Measurements from ENCODE around the gene OCA2. TPM values are rescaled to one million over a fixed set of nuclear protein-coding genes. Genes with fewer than 3 reads are reported as not detected.

The OCA2 gene
- total RNA-seq, 1 donor from 2014 or later, result 1.0 TPM

DNA sequence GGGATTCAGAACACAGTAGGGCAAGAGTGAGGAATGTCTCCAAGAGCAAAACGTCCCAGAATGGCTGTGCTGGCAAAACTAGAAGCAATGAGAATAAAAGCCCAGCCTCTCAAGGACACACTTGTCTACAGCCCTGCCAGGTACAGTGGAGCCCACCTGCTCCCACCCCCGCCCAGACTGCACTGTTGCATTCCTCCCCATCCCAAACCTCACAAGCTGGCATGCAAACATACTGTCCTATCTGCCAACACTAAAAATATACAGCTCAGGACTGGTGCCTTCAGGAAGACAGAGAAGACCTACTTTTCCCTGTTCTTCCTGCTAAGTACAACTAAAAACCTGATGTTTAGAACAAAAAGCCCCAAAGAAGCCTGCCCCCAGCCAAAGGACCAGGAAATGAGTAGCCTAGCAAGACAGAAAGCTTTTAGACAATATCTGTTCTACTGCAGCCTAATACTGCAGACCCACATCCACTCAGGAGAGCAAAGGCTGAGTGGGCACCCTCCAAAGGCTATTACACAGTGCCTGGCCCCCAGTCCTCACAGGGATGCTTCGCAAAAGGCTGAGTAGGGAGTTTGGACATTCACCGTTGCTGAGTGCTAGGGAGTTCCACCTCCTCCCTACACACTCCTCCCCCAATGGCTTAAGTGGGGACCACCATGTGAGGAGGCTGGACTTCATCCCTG lies 13.5 kb downstream of the OCA2 start:
- no peaks in the 10 kb centered on the region for H3K36me3 Mint-ChIP-seq
- TF ChIP-seq, protein P1, sequence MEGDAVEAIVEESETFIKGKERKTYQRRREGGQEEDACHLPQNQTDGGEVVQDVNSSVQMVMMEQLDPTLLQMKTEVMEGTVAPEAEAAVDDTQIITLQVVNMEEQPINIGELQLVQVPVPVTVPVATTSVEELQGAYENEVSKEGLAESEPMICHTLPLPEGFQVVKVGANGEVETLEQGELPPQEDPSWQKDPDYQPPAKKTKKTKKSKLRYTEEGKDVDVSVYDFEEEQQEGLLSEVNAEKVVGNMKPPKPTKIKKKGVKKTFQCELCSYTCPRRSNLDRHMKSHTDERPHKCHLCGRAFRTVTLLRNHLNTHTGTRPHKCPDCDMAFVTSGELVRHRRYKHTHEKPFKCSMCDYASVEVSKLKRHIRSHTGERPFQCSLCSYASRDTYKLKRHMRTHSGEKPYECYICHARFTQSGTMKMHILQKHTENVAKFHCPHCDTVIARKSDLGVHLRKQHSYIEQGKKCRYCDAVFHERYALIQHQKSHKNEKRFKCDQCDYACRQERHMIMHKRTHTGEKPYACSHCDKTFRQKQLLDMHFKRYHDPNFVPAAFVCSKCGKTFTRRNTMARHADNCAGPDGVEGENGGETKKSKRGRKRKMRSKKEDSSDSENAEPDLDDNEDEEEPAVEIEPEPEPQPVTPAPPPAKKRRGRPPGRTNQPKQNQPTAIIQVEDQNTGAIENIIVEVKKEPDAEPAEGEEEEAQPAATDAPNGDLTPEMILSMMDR (IDR thresholded peaks at IDR 0.05; ENCODE audit: unreplicated experiment), result no peak
- no peak overlapping the region for H3K4me3 Mint-ChIP-seq
- H3K4me1 Mint-ChIP-seq, result no peaks in the 10 kb centered on the region
- H3K9me3 Mint-ChIP-seq, result peaks cover 28% of the 10 kb centered on the region
- H3K27ac Mint-ChIP-seq, result no peak overlapping the region
- peaks cover 33% of the 10 kb centered on the region for H3K27me3 Mint-ChIP-seq (ENCODE audit: low read depth)
- no peak for DNase-seq (ENCODE audit: low spot score in 2 of 2, unreplicated experiment in 2 of 2)

DNA sequence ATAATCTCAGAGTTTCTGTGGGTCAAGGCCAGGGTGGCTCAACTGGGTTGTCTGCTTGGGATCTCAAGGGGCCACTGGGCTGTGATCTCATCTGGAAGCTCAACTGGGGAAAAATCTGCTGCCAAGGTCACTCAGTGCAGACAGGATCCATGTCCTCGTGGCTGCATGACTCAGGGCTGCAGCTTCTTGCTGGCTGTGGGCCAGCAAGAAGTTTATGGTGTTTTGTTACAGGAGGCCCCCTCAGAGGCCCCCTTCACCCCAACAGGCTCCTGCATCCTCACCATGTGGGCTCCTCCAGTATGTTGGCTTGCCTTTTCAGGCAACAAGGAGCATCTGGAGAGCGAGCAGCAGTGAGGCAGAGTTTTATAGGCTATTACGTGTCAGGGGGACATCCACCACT lies 14.6 kb downstream of the OCA2 start:
- TF ChIP-seq, protein P1 (IDR thresholded peaks at IDR 0.05; ENCODE audit: unreplicated experiment), result no peak
- H3K27ac Mint-ChIP-seq, result no peak overlapping the region
- H3K36me3 Mint-ChIP-seq, result no peaks in the 10 kb centered on the region
- peaks cover 36% of the 10 kb centered on the region for H3K27me3 Mint-ChIP-seq (ENCODE audit: low read depth)
- H3K9me3 Mint-ChIP-seq, result peaks cover 19% of the 10 kb centered on the region
- no peak for DNase-seq (ENCODE audit: low spot score in 2 of 2, unreplicated experiment in 2 of 2)
- H3K4me1 Mint-ChIP-seq, result no peaks in the 10 kb centered on the region
- no peak overlapping the region for H3K4me3 Mint-ChIP-seq

DNA sequence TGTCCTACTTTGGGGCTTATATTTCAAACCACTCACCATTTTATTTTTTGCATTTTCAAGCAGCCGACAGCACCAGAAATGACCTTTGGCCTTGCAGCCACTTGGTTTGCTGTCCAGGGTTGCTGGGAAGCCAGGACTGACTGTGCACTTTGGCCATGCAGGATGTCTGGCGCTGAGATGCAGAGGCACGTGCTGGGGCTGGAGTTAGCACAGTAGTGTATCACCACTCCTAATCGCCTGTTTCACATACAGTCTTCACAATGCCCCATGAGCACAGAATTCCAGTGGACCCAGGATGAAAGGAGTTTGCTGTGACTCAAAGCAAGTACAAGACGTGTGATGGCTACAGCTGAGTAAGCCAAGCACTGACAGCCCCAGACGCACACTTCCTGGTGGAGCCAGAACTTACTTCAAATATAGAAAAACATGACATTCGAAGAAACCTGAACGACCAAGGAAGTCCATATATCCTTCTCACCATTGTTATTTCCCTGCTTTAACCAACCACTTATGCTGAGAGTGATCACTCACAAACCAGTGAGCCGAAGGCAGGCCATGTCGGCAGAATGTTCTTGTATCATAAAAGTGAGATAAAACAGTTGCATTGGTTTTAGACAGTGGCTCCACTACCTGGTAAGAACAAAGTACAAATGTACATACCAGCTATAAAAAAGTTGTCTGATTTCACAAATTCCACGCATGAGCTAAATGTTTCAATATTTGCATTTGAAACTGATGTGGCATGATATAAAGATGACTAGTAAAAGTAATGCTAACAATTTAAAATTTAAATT lies 16.0 kb downstream of the OCA2 start:
- Mint-ChIP-seq H3K4me3 (no peak overlapping the region), H3K27me3 (ENCODE audit: low read depth) (peaks cover 37% of the 10 kb centered on the region), H3K9me3 (peaks cover 8% of the 10 kb centered on the region), H3K36me3 (no peaks in the 10 kb centered on the region), H3K4me1 (no peaks in the 10 kb centered on the region), H3K27ac (no peak overlapping the region)
- TF ChIP-seq, protein P1 (IDR thresholded peaks at IDR 0.05; ENCODE audit: unreplicated experiment), result no peak
- no peak for DNase-seq (ENCODE audit: low spot score in 2 of 2, unreplicated experiment in 2 of 2)

DNA sequence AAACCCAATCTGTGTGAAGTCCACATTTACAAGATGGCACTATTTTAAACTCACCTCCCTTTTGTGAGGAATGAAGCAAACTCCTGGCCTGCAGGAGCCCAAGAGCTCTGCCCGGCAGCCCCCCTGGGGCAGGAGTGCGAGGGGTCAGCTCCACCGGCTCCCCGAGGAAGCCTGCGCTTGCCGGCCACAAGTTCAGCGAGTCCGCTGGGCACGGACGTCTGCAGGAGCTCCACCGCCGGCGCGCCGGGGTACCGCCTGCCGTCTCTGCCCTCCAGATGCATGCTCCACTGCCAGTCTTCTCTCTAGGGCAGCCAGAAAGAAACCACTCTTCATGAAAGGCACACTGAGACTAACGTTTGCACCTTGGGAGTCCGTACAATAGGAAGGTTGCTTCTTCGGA lies 17.5 kb downstream of the OCA2 start:
- Mint-ChIP-seq H3K9me3 (peaks cover 3% of the 10 kb centered on the region), H3K27me3 (ENCODE audit: low read depth) (peaks cover 27% of the 10 kb centered on the region), H3K4me3 (no peak overlapping the region), H3K4me1 (no peaks in the 10 kb centered on the region), H3K27ac (no peak overlapping the region), H3K36me3 (no peaks in the 10 kb centered on the region)
- TF ChIP-seq, protein P1 (IDR thresholded peaks at IDR 0.05; ENCODE audit: unreplicated experiment), result no peak
- DNase-seq (ENCODE audit: low spot score in 2 of 2, unreplicated experiment in 2 of 2), result no peak

DNA sequence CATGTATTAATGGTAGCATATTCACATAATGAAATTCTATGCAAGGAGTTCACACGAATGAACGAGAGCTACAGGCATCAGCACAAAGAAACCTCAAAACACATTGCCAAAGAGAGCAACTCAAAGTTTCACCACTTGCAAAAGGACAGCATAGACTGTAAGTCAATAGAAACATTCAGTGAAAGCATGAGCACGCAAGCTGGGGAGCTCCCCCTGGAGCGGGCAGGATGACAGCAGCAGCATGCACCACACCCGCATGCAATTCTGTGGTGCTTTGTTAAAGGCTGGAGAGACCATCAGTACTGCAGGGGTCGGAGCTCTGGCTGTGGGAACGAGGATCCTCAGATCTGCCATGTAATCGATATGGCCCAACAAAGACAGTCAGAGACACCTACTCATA lies 18.7 kb downstream of the OCA2 start:
- TF ChIP-seq, protein P1 (IDR thresholded peaks at IDR 0.05; ENCODE audit: unreplicated experiment), result no peak
- Mint-ChIP-seq H3K4me3 (no peak overlapping the region), H3K4me1 (no peaks in the 10 kb centered on the region), H3K27me3 (ENCODE audit: low read depth) (peaks cover 22% of the 10 kb centered on the region), H3K9me3 (peaks cover 3% of the 10 kb centered on the region), H3K36me3 (no peaks in the 10 kb centered on the region), H3K27ac (no peak overlapping the region)
- no peak for DNase-seq (ENCODE audit: low spot score in 2 of 2, unreplicated experiment in 2 of 2)

All from mesothelial cell of epicardium (in vitro differentiated cells).